Smooth muscle cell (in vitro differentiated cells): ENCODE measurements around the gene ATP8A2. TPM values are rescaled to one million over a fixed set of nuclear protein-coding genes. Genes with fewer than 3 reads are reported as not detected.

Experiments
- DNase-seq: peaks from one replicate; lab custom pipeline; 2025; ENCODE audit not compliant: unreplicated experiment; lab: John Stamatoyannopoulos, UW
- H2AFZ ChIP-seq: fragments of 200-600 bp; sonication (generic); 2 replicates; pipeline ENCODE4 v1.6.0; 2016; ENCODE audit warnings: antibody characterized with exemption, low read depth, mild to moderate bottlenecking
- H3F3A ChIP-seq: fragments of 200-600 bp; sonication (generic); 2 replicates; pipeline ENCODE4 v1.6.0; 2017; ENCODE audit warnings: antibody characterized with exemption, low read depth
- H3K27ac ChIP-seq: fragments of 200-600 bp; sonication (generic); 2 replicates; pipeline ENCODE4 v1.5.1; 2016; ENCODE audit warnings: low read depth, mild to moderate bottlenecking
- H3K27me3 ChIP-seq: fragments of 200-600 bp; sonication (generic); 2 replicates; pipeline ENCODE4 v1.6.1; 2016; ENCODE audit warnings: low read depth, mild to moderate bottlenecking
- H3K36me3 ChIP-seq: fragments of 200-600 bp; sonication (generic); 2 replicates; pipeline ENCODE4 v1.5.1; 2016; ENCODE audit warnings: low read depth
- H3K4me1 ChIP-seq: fragments of 200-600 bp; sonication (generic); 2 replicates; pipeline ENCODE4 v1.5.1; 2016; ENCODE audit warnings: low read depth
- H3K4me2 ChIP-seq: fragments of 200-600 bp; sonication (generic); 2 replicates; pipeline ENCODE4 v1.6.0; 2016; ENCODE audit warnings: mild to moderate bottlenecking
- H3K4me3 ChIP-seq: fragments of 200-600 bp; sonication (generic); 2 replicates; pipeline ENCODE4 v1.5.1; 2016; ENCODE audit warnings: mild to moderate bottlenecking
- H3K79me2 ChIP-seq: fragments of 200-600 bp; sonication (generic); 2 replicates; pipeline ENCODE4 v1.6.0; 2016; ENCODE audit warnings: low read depth, mild to moderate bottlenecking
- H3K9ac ChIP-seq: fragments of 200-600 bp; sonication (generic); 2 replicates; pipeline ENCODE4 v1.6.0; 2016; ENCODE audit warnings: low read depth
- H3K9me3 ChIP-seq: fragments of 200-600 bp; sonication (generic); replicated peaks from 2 replicates; pipeline ENCODE4 v1.5.1; 2016; ENCODE audit warnings: low read depth
- H4K20me1 ChIP-seq: fragments of 200-600 bp; sonication (generic); 2 replicates; pipeline ENCODE4 v1.6.0; 2016; ENCODE audit warnings: low read depth
- WGBS: methylation state at CpG from one replicate; pipeline ENCODE4 v1.1.7; 2016; ENCODE audit warnings: low lambda C conversion rate; 5-methylcytosine and 5-hydroxymethylcytosine counted together
- polyA plus RNA-seq: library from polyadenylated mRNA; unstranded; fragments of >200 nt; fragmentation: Nextera tagmentation; extraction: Ambion mirVana; gene quantifications from 2 replicates; pipeline ENCODE4 v1.2.1, GENCODE V29; 2016
- total RNA-seq: library from RNA; depleted of rRNA; stranded (reverse); fragments of >200 nt; gene quantifications from 2 replicates; pipeline ENCODE4 v1.2.3, GENCODE V29; 2014
- TF ChIP-seq, protein P1 (sequence below): fragments of 200-600 bp; sonication (generic); IDR thresholded peaks from 2 replicates; pipeline ENCODE4 v1.5.1; 2017; ENCODE audit warnings: borderline replicate concordance, mild to moderate bottlenecking, antibody characterized with exemption; ENCODE audit not compliant: insufficient read depth, poor library complexity, severe bottlenecking

The ATP8A2 gene
- total and polyA plus RNA-seq, 2 experiments from 2014 or later = under 0.01 to 0.06 TPM

DNA sequence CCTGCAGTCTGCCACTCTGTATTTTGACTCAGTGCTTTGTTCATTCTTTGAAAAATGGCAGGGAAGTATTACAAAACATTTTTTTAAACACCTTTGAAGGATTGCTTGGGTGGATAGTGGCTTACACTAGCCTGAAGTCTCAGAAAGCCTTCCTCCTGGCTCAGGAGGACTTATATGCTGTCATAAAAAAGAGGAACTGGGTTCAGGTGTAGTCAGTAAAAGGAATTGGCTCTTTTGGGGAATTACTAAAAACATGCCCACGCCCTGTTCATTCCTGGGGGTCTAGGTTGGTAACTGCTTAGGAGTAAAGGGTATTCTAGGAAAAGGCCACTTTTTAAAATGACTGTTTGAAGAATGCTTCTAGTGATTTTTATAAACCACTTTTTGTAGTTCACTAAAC lies 493.2 kb downstream of the ATP8A2 start:
- WGBS = 90% methylated on average over 1 of the region's 1 CpG
- no peak overlapping the region for H3K27ac ChIP-seq
- no peak overlapping the region for H3K4me3 ChIP-seq

DNA sequence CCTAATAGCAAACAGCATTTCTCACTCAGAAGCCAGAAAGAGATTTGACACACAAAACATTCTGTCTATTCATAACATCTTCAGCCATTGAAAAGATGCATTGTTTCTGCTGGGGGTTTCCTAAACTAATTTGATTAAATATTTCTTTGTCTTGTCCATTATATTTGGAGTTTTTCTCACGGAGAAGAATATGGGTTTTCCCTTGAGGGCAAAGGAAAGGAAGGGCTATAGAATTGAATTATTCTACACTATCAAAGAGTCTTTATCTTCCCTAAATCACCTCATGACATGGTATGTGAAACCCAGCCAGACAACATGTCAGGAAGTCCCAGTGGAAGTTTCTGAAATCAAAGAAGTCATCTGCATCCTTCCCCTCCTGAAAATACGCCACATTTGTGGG lies 493.6 kb downstream of the ATP8A2 start:
- no peak overlapping the region for H3K4me2 ChIP-seq
- 89% methylated on average over 2 of the region's 2 CpGs for WGBS
- H3K4me1 ChIP-seq = peaks cover 20% of the 10 kb centered on the region
- H3F3A ChIP-seq = peaks cover 2% of the 10 kb centered on the region
- no peak overlapping the region for H3K27ac ChIP-seq
- no peaks in the 10 kb centered on the region for H3K36me3 ChIP-seq
- H3K79me2 ChIP-seq = no peaks in the 10 kb centered on the region
- no peaks in the 10 kb centered on the region for H3K9me3 ChIP-seq
- no peak overlapping the region for H2AFZ ChIP-seq
- TF ChIP-seq, protein P1, sequence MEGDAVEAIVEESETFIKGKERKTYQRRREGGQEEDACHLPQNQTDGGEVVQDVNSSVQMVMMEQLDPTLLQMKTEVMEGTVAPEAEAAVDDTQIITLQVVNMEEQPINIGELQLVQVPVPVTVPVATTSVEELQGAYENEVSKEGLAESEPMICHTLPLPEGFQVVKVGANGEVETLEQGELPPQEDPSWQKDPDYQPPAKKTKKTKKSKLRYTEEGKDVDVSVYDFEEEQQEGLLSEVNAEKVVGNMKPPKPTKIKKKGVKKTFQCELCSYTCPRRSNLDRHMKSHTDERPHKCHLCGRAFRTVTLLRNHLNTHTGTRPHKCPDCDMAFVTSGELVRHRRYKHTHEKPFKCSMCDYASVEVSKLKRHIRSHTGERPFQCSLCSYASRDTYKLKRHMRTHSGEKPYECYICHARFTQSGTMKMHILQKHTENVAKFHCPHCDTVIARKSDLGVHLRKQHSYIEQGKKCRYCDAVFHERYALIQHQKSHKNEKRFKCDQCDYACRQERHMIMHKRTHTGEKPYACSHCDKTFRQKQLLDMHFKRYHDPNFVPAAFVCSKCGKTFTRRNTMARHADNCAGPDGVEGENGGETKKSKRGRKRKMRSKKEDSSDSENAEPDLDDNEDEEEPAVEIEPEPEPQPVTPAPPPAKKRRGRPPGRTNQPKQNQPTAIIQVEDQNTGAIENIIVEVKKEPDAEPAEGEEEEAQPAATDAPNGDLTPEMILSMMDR = no peak
- no peak overlapping the region for H3K9ac ChIP-seq
- H4K20me1 ChIP-seq = no peaks in the 10 kb centered on the region
- no peak overlapping the region for H3K4me3 ChIP-seq
- peaks cover 48% of the 10 kb centered on the region for H3K27me3 ChIP-seq
- no peak for DNase-seq

More for the DNA sequence above, 493.2 kb downstream of the ATP8A2 start:
- TF ChIP-seq, protein P1 = no peak
- H4K20me1 ChIP-seq = no peaks in the 10 kb centered on the region
- no peaks in the 10 kb centered on the region for H3K9me3 ChIP-seq
- H2AFZ ChIP-seq = no peak overlapping the region
- peaks cover 50% of the 10 kb centered on the region for H3K27me3 ChIP-seq
- DNase-seq = no peak
- H3K9ac ChIP-seq = no peak overlapping the region
- no peaks in the 10 kb centered on the region for H3K79me2 ChIP-seq
- peaks cover 4% of the 10 kb centered on the region for H3F3A ChIP-seq
- no peak overlapping the region for H3K4me2 ChIP-seq
- peaks cover 20% of the 10 kb centered on the region for H3K4me1 ChIP-seq
- H3K36me3 ChIP-seq = no peaks in the 10 kb centered on the region

DNA sequence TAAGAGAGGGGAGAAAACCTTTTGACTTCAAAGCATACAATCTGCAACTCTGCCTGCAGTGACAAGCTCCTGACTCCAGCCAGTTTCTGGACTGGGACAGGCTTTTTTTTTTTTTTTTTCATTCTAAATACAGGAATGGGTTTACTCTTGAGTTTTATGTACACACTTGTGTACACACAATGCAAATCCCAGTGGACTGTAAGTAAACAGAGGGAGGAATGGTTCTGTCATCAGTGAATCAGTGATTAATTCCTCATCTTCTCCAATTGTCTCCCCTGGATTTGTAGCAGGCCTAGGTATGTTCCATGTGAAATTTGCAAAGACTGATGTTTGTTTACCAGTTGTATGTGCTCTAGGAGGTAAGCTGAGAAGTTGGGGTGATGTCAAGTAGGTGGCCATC lies 495.3 kb downstream of the ATP8A2 start:
- H3K9ac ChIP-seq = no peak overlapping the region
- TF ChIP-seq, protein P1 = no peak
- no peak overlapping the region for H3K4me2 ChIP-seq
- no peak overlapping the region for H2AFZ ChIP-seq
- no peaks in the 10 kb centered on the region for H3K79me2 ChIP-seq
- H3K27ac ChIP-seq = no peak overlapping the region
- H3K27me3 ChIP-seq = peaks cover 46% of the 10 kb centered on the region
- DNase-seq = no peak
- H3K4me1 ChIP-seq = peaks cover 8% of the 10 kb centered on the region
- no peaks in the 10 kb centered on the region for H3F3A ChIP-seq
- H3K4me3 ChIP-seq = no peak overlapping the region
- H3K9me3 ChIP-seq = no peaks in the 10 kb centered on the region
- no peaks in the 10 kb centered on the region for H4K20me1 ChIP-seq
- H3K36me3 ChIP-seq = no peaks in the 10 kb centered on the region

DNA sequence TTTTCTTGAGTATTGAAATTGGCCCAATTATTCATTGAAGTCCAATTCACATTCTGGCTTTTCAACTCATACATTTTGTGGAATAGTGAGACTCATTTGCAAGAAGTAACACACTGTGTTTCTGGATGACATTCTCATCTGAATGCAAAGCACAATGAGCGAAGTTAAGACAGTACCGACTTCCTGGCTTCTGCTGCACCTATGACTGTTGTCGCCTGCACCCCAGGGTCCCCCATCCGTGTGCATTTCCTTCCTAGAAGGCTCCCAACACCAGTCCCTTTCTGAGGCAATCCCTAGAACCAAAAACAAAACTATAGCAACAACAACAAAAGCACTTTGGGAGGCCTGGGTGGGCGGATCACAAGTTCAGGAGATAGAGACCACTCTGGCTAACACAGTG lies 496.7 kb downstream of the ATP8A2 start:
- 91% methylated on average over 5 of the region's 5 CpGs for WGBS
- H3K4me3 ChIP-seq = no peak overlapping the region
- no peak overlapping the region for H3K9ac ChIP-seq
- H3K27me3 ChIP-seq = peaks cover 39% of the 10 kb centered on the region
- H2AFZ ChIP-seq = no peak overlapping the region
- no peaks in the 10 kb centered on the region for H3K79me2 ChIP-seq
- H3K4me1 ChIP-seq = peaks cover 8% of the 10 kb centered on the region
- no peak for DNase-seq
- H3K27ac ChIP-seq = no peak overlapping the region
- H3K9me3 ChIP-seq = no peaks in the 10 kb centered on the region
- H4K20me1 ChIP-seq = no peaks in the 10 kb centered on the region
- H3K36me3 ChIP-seq = no peaks in the 10 kb centered on the region
- no peak overlapping the region for H3K4me2 ChIP-seq
- TF ChIP-seq, protein P1 = no peak
- no peaks in the 10 kb centered on the region for H3F3A ChIP-seq
